ENCODE results near the gene CRMP1.

CRMP1 gene

GRCh38 chr4:5919044-5919443 lies 26.2 kb upstream of the CRMP1 start:
- DNase-seq = no peak

GRCh38 chr4:5918331-5918985 lies 25.6 kb upstream of the CRMP1 start:
- DNase-seq = no peak

- no peak for DNase-seq
Measured at GRCh38 chr4:5917672-5918071, 24.8 kb upstream of the CRMP1 start.

- DNase-seq = no peak
Measured at GRCh38 chr4:5916229-5916628, 23.3 kb upstream of the CRMP1 start.

GRCh38 chr4:5913454-5913853 lies 20.6 kb upstream of the CRMP1 start:
- DNase-seq = no peak

GRCh38 chr4:5912614-5913019 lies 19.7 kb upstream of the CRMP1 start:
- no peak for DNase-seq

GRCh38 chr4:5908876-5909427 lies 16.1 kb upstream of the CRMP1 start:
- no peak for DNase-seq

- no peak for DNase-seq
Measured at GRCh38 chr4:5906191-5906590, 13.3 kb upstream of the CRMP1 start.

- DNase-seq = no peak
Measured at GRCh38 chr4:5905714-5906113, 12.8 kb upstream of the CRMP1 start.

- no peak for DNase-seq
Measured at GRCh38 chr4:5900844-5901243, 8.0 kb upstream of the CRMP1 start.

GRCh38 chr4:5899881-5900280 lies 7.0 kb upstream of the CRMP1 start:
- no peak for DNase-seq

- DNase-seq = no peak
Measured at GRCh38 chr4:5899396-5899795, 6.5 kb upstream of the CRMP1 start.

GRCh38 chr4:5897674-5898073 lies 4.8 kb upstream of the CRMP1 start:
- DNase-seq = no peak

- DNase-seq = no peak
Measured at GRCh38 chr4:5895287-5895686, 2.4 kb upstream of the CRMP1 start.

GRCh38 chr4:5894266-5894665 lies 1.4 kb upstream of the CRMP1 start:
- no peak for DNase-seq

- no peak for DNase-seq
Measured at GRCh38 chr4:5893591-5893990, 705 bp upstream of the CRMP1 start.

- DNase-seq = no peak
Measured at GRCh38 chr4:5892323-5893003, 423 bp downstream of the CRMP1 start.

GRCh38 chr4:5891563-5892322 lies 1.1 kb downstream of the CRMP1 start:
- DNase-seq = no peak

- DNase-seq = no peak
Measured at GRCh38 chr4:5890063-5890727, 2.7 kb downstream of the CRMP1 start.

- no peak for DNase-seq
Measured at GRCh38 chr4:5889002-5889696, 3.7 kb downstream of the CRMP1 start.

GRCh38 chr4:5888222-5889001 lies 4.5 kb downstream of the CRMP1 start:
- DNase-seq = no peak

Measured in activated gamma-delta T cell treated with Interleukin-2 at 50 U/mL for 16 hours (primary cell).